GM13977 (cell line): ENCODE data around the gene ZMYND15.

ENCODE experiments used
- DNase-seq: peaks from one replicate; pipeline ENCODE4 v3.0.0; 2012; ENCODE audit warnings: low spot score
- in situ Hi-C: fragments of 300-500 bp; cut with MboI; formaldehyde crosslinking; loops from one replicate; pipeline ENCODE4 v1.12.0; 2022; ENCODE audit warnings: low sequenced_read_pairs, low pct_unique_long_range_greater_than_20kb, mixed read lengths, inconsistent platforms; ENCODE audit not compliant: unreplicated experiment
- TF ChIP-seq, protein P1 (sequence below): IDR thresholded peaks from 2 replicates; pipeline ENCODE4 v1.5.1; 2012; ENCODE audit warnings: mild to moderate bottlenecking, control low read depth; ENCODE audit not compliant: insufficient read depth; ENCODE audit errors: extremely low read depth, missing control alignments

The ZMYND15 gene

DNA sequence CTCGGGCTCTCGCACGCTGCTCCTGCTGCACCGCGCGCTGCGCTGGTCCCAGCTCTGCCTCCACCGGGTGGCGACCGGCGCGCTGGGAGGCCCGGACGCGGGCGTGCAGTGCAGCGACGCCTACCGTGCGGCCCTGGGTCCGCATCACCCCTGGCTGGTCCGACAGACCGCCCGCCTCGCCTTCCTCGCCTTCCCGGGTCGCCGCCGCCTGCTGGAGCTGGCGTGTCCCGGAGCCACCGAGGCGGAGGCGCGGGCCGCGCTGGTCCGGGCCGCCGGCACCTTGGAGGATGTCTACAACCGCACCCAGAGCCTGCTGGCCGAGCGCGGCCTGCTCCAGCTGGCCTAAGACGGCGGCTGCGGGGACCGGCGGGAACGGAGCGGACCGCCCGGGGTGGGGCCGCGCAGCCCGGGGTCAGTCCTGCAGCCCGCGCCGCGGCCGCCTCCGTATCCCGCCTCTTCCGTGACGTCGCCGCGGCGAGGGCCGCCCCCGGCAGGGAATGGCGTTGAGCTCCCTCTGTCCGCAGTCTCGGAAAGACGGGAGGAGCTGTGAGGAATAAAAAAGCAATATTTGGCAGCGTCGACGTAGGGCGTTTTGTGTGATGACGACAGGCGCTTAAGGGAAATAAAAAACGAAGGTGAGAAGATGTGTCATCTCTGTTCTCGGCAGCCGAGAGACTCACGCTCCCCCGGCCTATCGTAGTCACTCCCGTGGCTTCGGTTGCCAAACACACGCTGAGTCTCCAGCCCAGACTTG, 50.5 kb downstream of the ZMYND15 start:
- DNase-seq: peak; percentile 97
- in situ Hi-C loops: no loop called here
- TF ChIP-seq, protein P1, sequence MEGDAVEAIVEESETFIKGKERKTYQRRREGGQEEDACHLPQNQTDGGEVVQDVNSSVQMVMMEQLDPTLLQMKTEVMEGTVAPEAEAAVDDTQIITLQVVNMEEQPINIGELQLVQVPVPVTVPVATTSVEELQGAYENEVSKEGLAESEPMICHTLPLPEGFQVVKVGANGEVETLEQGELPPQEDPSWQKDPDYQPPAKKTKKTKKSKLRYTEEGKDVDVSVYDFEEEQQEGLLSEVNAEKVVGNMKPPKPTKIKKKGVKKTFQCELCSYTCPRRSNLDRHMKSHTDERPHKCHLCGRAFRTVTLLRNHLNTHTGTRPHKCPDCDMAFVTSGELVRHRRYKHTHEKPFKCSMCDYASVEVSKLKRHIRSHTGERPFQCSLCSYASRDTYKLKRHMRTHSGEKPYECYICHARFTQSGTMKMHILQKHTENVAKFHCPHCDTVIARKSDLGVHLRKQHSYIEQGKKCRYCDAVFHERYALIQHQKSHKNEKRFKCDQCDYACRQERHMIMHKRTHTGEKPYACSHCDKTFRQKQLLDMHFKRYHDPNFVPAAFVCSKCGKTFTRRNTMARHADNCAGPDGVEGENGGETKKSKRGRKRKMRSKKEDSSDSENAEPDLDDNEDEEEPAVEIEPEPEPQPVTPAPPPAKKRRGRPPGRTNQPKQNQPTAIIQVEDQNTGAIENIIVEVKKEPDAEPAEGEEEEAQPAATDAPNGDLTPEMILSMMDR: peak; percentile 91

GRCh38 chr17:4790705-4791088, 51.1 kb downstream of the ZMYND15 start:
- in situ Hi-C loops: no loop called here
- TF ChIP-seq, protein P1: no peak
- no peak for DNase-seq

DNA sequence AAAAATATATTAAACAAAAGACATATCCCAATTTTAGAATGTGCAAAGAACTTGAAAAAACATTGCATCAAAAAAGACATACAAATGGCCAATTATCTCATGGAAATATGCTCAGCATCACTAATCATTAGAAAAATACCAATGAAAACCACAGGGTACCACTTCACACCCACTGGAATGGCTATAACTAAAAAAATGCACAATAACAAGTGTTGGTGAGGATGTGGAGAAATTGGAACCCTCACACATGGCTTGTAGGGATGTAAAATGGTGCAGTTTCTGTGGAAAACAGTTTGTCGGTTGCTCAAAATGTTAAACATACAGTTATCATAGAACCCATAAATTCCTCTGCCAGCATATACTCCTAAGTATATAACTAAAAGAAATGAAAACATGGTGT, 55.5 kb downstream of the ZMYND15 start:
- DNase-seq: no peak
- in situ Hi-C loops: no loop called here
- TF ChIP-seq, protein P1: no peak
